ENCODE data around the gene TMEM240.
"Not testable (repeated sequence)": the region's sequence is repeated elsewhere in the genome, so short reads cannot be mapped to it uniquely, and the experiment has no call there.

Gene TMEM240

GRCh38 chr1:1523226-1523625, 17.2 kb downstream of the TMEM240 start:
- not testable (repeated sequence) for H3K4me3 ChIP-seq (ENCODE audit: low read depth in 1 of 2, low read length in 1 of 2); H3K27me3 ChIP-seq; H3K27ac ChIP-seq; H3K9me3 ChIP-seq; H3K4me1 ChIP-seq (ENCODE audit: control insufficient read depth in 1 of 2, insufficient read depth in 1 of 2, low read depth in 1 of 2, low read length in 1 of 2)
- H3K36me3 ChIP-seq, result peaks cover 37% of the 10 kb centered on the region

- not testable (repeated sequence) for H3K4me3 ChIP-seq (ENCODE audit: low read depth in 1 of 2, low read length in 1 of 2); H3K27me3 ChIP-seq; H3K9me3 ChIP-seq; H3K4me1 ChIP-seq (ENCODE audit: control insufficient read depth in 1 of 2, insufficient read depth in 1 of 2, low read depth in 1 of 2, low read length in 1 of 2); H3K27ac ChIP-seq
- H3K36me3 ChIP-seq, result peaks cover 38% of the 10 kb centered on the region
These were observed 17.9 kb downstream of the TMEM240 start for GRCh38 chr1:1522536-1522935.

DNA sequence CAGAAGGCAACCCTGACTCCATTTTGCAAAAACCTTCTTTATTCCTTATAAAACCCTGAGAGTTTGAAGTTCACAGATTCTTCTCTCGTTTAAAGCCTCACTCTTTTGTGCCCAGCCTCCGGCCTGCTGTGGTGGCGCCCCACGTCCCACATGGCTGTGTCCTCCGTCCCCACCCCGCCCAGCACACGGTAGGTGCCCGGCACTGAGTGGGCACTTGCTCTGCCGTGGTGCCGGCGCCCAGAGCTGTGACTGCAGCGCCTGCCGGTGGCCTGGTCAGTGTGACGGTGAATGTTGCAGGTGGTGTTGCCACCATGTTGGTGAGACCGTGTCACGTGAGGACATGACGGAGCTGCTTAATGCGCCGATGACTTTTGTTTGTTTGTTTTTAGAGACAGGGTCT, 19.1 kb downstream of the TMEM240 start:
- H3K4me3 ChIP-seq (ENCODE audit: low read depth in 1 of 2, low read length in 1 of 2), result no peak overlapping the region
- no peak overlapping the region for H3K27ac ChIP-seq
- no peak for TF ChIP-seq CTCF (IDR thresholded peaks at IDR 0.05)
- peaks cover 33% of the 10 kb centered on the region for H3K36me3 ChIP-seq
- no peaks in the 10 kb centered on the region for H3K4me1 ChIP-seq (ENCODE audit: control insufficient read depth in 1 of 2, insufficient read depth in 1 of 2, low read depth in 1 of 2, low read length in 1 of 2)
- H3K9me3 ChIP-seq, result no peaks in the 10 kb centered on the region
- H3K27me3 ChIP-seq, result no peaks in the 10 kb centered on the region

GRCh38 chr1:1519805-1520505, 20.5 kb downstream of the TMEM240 start:
- peaks cover 33% of the 10 kb centered on the region for H3K36me3 ChIP-seq
- not testable (repeated sequence) for H3K4me1 ChIP-seq (ENCODE audit: control insufficient read depth in 1 of 2, insufficient read depth in 1 of 2, low read depth in 1 of 2, low read length in 1 of 2); H3K4me3 ChIP-seq (ENCODE audit: low read depth in 1 of 2, low read length in 1 of 2); H3K27ac ChIP-seq; H3K9me3 ChIP-seq; H3K27me3 ChIP-seq

GRCh38 chr1:1518621-1519007, 21.8 kb downstream of the TMEM240 start:
- not testable (repeated sequence) for H3K4me3 ChIP-seq (ENCODE audit: low read depth in 1 of 2, low read length in 1 of 2); H3K27ac ChIP-seq; H3K27me3 ChIP-seq; H3K9me3 ChIP-seq; H3K4me1 ChIP-seq (ENCODE audit: control insufficient read depth in 1 of 2, insufficient read depth in 1 of 2, low read depth in 1 of 2, low read length in 1 of 2)
- H3K36me3 ChIP-seq, result peaks cover 32% of the 10 kb centered on the region

DNA sequence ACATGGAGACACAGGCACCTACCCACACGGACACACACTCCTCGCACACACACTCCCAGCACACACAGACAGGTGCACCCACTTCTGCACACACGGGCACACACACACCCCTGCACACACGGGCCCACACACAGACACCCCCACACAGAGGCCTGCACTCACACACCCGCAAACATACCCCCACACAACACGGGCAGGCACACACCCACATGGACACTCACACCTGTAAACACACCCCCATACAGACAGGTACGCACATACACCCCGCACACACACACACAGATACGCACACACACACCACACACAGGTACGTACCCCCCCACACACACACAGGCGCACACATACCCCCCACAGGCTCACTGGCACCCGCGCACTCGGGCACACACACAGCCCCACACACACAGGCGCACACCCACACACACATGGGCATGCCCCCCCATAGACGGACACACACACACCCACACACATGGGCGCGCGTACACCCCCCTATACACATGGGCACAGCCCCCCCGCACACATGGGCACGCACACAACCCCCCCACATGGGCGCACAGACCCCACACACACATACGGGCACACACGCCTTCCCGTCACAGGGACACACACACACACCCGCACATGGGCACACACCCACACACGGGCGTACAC, 22.3 kb downstream of the TMEM240 start:
- H3K4me3 ChIP-seq (ENCODE audit: low read depth in 1 of 2, low read length in 1 of 2), result no peak overlapping the region
- peaks cover 28% of the 10 kb centered on the region for H3K36me3 ChIP-seq
- no peaks in the 10 kb centered on the region for H3K27me3 ChIP-seq
- H3K27ac ChIP-seq, result no peak overlapping the region
- H3K4me1 ChIP-seq (ENCODE audit: control insufficient read depth in 1 of 2, insufficient read depth in 1 of 2, low read depth in 1 of 2, low read length in 1 of 2), result no peaks in the 10 kb centered on the region
- no peaks in the 10 kb centered on the region for H3K9me3 ChIP-seq
- TF ChIP-seq CTCF (IDR thresholded peaks at IDR 0.05), result no peak

DNA sequence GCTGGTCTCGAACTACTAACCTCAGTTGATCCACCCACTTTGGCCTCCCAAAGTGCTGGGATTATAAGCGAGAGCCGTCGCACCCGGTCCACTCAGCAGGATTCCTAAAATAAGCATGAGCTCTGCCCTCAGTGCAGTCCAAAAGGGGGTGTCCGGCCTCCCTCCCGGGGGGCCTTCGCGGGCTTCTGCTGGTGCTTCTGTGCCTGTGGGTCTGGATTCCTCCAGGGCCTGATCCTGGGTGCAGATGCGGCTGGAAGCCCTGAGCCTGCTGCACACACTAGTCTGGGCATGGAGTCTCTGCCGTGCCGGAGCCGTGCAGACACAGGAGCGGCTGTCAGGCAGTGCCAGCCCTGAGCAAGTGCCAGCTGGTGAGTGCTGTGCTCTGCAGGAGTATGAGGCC, 23.5 kb downstream of the TMEM240 start:
- not testable (repeated sequence) for H3K27ac ChIP-seq; H3K27me3 ChIP-seq; H3K4me3 ChIP-seq (ENCODE audit: low read depth in 1 of 2, low read length in 1 of 2); H3K4me1 ChIP-seq (ENCODE audit: control insufficient read depth in 1 of 2, insufficient read depth in 1 of 2, low read depth in 1 of 2, low read length in 1 of 2); H3K9me3 ChIP-seq
- H3K36me3 ChIP-seq, result peaks cover 28% of the 10 kb centered on the region

DNA sequence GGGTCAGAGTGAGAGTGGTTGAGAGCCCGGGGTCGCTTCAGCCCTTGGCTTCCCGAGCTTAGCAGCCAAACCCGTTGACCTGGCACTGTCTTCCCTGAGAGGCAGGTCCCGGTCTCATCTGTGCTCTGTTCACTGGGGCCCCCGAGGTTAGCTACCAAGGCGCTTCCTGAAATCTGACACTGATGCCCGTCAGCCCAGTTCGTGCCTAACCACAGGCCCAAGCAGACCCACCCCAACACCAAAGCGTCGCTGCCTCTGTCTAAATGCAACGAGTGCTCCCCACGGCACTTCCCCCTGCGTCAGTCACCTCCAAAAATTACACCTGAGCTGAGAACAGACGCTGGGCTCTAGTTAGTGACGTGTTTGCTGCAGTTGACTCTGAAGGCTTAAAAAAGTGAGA, 26.0 kb downstream of the TMEM240 start:
- Histone ChIP-seq H3K4me1 (ENCODE audit: control insufficient read depth in 1 of 2, insufficient read depth in 1 of 2, low read depth in 1 of 2, low read length in 1 of 2) (peaks cover 12 to 13% of the 10 kb centered on the region in 2 experiments), H3K36me3 (peaks cover 11% of the 10 kb centered on the region)
- H3K27me3 ChIP-seq; H3K4me3 ChIP-seq (ENCODE audit: low read depth in 1 of 2, low read length in 1 of 2); H3K9me3 ChIP-seq; H3K27ac ChIP-seq: not testable (repeated sequence)

- H3K4me3 ChIP-seq (ENCODE audit: low read depth in 1 of 2, low read length in 1 of 2); H3K9me3 ChIP-seq; H3K27ac ChIP-seq; H3K27me3 ChIP-seq: not testable (repeated sequence)
- Histone ChIP-seq H3K36me3 (peaks cover 10% of the 10 kb centered on the region), H3K4me1 (ENCODE audit: control insufficient read depth in 1 of 2, insufficient read depth in 1 of 2, low read depth in 1 of 2, low read length in 1 of 2) (peaks cover 12 to 13% of the 10 kb centered on the region in 2 experiments)
These were observed 26.7 kb downstream of the TMEM240 start for GRCh38 chr1:1513675-1514074.

DNA sequence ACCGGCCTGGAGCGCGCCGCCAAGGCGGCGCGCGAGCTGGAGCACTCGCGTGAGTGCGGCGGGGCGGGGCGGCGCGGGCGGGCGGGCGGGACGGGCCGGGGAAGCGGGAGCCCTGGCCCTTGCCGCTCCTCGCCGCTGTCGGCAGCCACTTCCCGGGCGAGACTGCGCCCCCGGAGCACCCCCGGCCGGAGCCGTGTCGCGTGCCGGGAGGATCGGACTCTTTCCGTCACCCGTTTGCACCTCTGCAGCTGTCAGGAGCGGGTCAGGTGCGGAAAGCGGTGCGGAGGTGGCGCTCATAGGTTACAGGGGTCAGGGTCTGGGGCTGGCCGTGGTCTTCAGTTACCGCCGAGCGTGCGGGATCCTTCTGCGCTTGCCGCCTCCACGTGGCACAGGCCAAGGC, 28.0 kb downstream of the TMEM240 start:
- peaks cover 12 to 13% of the 10 kb centered on the region in 2 experiments for H3K4me1 ChIP-seq (ENCODE audit: control insufficient read depth in 1 of 2, insufficient read depth in 1 of 2, low read depth in 1 of 2, low read length in 1 of 2)
- not testable (repeated sequence) for H3K27ac ChIP-seq, H3K27me3 ChIP-seq, H3K9me3 ChIP-seq, H3K36me3 ChIP-seq
- peak overlapping the region; percentile 75 to 90 for H3K4me3 ChIP-seq (ENCODE audit: low read depth in 1 of 2, low read length in 1 of 2)
